Neural cell (in vitro differentiated cells): ENCODE results near the gene ZNF358.

Experiments
- EZH2 ChIP-seq: fragments of 200-600, 300-800 bp; shearing (Covaris generic), sonication (generic); IDR thresholded peaks from 2 replicates; pipeline ENCODE4 v1.6.1; 2014; ENCODE audit warnings: antibody characterized with exemption, low read length, borderline replicate concordance, mild to moderate bottlenecking; ENCODE audit not compliant: insufficient read depth, poor library complexity, severe bottlenecking
- POLR2AphosphoS5 ChIP-seq: IDR thresholded peaks from 2 replicates; pipeline ENCODE4 v1.6.1; 2012
- RAD21 ChIP-seq: fragments of 450-650 bp; conservative IDR thresholded peaks from 2 replicates; pipeline ENCODE4 v1.6.1; 2014; ENCODE audit warnings: antibody characterized with exemption, mild to moderate bottlenecking, moderate library complexity
- TAF1 ChIP-seq: IDR thresholded peaks from 2 replicates; pipeline ENCODE4 v1.6.1; 2012; ENCODE audit warnings: low read depth
- TF ChIP-seq, protein P1 (sequence below): fragments of 450-650 bp; IDR thresholded peaks from 2 replicates; pipeline ENCODE4 v1.5.1; 2014; ENCODE audit warnings: antibody characterized with exemption, mild to moderate bottlenecking, moderate library complexity; ENCODE audit not compliant: poor library complexity, severe bottlenecking
- TF ChIP-seq, protein P2 (sequence below): IDR thresholded peaks from 2 replicates; pipeline ENCODE4 v1.6.1; 2012; ENCODE audit warnings: borderline replicate concordance

DNA sequence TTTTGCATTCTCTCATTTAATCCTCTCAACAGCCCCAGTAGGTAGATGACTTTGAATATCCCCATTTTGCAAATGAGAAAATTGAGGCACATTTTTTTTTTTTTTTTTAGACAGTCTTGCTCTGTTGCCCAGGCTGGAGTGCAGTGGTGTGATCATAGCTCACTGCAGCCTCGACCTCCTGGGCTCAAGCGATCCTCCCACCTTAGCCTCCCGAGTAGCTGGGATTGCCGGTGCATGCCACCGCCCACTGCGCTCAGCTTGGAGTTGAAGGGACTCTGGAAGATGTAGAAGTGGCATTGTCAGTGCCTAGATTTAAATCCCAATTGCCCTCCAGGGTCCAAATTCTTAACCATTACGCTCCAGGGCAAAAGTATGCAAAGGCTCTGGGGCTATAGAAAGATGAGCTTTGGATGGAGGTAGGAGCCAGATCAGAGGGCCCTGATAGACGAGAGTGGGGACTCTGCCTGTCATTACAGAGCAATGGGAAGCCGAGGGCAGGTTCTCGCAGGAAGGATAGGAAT is 5.7 kb downstream of the ZNF358 start:
- TF ChIP-seq, protein P1, sequence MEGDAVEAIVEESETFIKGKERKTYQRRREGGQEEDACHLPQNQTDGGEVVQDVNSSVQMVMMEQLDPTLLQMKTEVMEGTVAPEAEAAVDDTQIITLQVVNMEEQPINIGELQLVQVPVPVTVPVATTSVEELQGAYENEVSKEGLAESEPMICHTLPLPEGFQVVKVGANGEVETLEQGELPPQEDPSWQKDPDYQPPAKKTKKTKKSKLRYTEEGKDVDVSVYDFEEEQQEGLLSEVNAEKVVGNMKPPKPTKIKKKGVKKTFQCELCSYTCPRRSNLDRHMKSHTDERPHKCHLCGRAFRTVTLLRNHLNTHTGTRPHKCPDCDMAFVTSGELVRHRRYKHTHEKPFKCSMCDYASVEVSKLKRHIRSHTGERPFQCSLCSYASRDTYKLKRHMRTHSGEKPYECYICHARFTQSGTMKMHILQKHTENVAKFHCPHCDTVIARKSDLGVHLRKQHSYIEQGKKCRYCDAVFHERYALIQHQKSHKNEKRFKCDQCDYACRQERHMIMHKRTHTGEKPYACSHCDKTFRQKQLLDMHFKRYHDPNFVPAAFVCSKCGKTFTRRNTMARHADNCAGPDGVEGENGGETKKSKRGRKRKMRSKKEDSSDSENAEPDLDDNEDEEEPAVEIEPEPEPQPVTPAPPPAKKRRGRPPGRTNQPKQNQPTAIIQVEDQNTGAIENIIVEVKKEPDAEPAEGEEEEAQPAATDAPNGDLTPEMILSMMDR: no peak
- TF ChIP-seq RAD21 (no peak), POLR2AphosphoS5 (no peak), TAF1 (no peak), EZH2 (no peak)
- TF ChIP-seq, protein P2, sequence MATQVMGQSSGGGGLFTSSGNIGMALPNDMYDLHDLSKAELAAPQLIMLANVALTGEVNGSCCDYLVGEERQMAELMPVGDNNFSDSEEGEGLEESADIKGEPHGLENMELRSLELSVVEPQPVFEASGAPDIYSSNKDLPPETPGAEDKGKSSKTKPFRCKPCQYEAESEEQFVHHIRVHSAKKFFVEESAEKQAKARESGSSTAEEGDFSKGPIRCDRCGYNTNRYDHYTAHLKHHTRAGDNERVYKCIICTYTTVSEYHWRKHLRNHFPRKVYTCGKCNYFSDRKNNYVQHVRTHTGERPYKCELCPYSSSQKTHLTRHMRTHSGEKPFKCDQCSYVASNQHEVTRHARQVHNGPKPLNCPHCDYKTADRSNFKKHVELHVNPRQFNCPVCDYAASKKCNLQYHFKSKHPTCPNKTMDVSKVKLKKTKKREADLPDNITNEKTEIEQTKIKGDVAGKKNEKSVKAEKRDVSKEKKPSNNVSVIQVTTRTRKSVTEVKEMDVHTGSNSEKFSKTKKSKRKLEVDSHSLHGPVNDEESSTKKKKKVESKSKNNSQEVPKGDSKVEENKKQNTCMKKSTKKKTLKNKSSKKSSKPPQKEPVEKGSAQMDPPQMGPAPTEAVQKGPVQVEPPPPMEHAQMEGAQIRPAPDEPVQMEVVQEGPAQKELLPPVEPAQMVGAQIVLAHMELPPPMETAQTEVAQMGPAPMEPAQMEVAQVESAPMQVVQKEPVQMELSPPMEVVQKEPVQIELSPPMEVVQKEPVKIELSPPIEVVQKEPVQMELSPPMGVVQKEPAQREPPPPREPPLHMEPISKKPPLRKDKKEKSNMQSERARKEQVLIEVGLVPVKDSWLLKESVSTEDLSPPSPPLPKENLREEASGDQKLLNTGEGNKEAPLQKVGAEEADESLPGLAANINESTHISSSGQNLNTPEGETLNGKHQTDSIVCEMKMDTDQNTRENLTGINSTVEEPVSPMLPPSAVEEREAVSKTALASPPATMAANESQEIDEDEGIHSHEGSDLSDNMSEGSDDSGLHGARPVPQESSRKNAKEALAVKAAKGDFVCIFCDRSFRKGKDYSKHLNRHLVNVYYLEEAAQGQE: no peak
